ENCODE data around the gene ELOVL2.

The ELOVL2 gene

DNA sequence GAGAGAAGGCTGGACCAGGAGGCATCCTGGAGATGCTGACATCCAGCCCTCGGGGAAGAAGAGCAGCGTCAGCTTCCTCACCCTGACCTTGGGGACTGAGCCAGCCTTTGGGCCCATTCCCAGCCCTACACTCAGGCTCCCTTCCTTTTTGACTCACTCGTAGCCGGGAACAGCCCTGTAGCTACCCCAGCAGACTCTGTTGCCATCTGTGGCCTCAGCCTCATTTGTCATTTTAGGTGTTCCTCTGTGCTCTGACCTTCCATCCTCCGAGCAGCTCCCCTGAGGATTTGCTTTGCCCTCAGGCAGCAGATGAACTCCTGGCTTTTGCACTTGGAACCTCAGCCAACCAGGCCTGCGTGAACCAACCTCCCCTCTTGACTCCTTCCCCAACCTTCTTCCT lies 67.5 kb downstream of the ELOVL2 start:
- DNase-seq = no peak

DNA sequence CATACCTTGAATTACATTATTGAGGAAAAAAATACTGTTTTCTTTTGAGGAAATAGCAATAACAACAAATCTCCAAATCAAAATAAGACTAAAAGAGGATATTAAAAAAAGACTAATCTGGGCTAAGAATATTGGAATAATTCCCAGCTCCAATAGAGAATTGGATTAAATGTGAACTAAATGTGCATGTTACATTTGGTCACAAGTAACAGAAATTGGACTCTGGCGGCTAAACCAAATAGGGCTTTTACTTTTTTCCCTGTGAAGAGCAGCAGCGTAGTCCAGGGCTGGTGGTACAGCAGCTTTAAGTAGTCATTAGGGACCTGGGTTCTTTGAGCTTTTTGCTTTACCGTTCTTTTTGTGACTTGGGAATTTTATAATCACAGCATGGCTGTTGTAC lies 71.9 kb downstream of the ELOVL2 start:
- DNase-seq = no peak

DNA sequence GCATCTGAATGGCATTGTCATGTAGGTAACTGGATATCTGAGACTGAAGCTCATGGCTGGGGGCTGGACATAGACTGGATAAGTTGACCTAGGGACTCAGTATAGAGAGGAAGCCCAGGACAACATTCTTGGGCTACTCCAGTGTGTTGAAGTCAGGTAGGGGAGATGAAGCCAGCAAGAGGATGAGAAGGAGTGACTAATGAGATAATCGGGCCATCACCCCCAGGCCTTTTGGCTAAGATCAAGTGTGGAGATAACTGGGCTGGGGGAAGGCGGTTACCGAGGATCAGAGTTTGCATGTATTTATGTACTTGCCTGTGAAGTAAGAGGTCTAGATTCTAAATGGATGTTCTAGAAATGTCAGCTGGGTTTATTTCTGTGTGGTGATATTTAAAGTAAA lies 73.4 kb downstream of the ELOVL2 start:
- DNase-seq = no peak

DNA sequence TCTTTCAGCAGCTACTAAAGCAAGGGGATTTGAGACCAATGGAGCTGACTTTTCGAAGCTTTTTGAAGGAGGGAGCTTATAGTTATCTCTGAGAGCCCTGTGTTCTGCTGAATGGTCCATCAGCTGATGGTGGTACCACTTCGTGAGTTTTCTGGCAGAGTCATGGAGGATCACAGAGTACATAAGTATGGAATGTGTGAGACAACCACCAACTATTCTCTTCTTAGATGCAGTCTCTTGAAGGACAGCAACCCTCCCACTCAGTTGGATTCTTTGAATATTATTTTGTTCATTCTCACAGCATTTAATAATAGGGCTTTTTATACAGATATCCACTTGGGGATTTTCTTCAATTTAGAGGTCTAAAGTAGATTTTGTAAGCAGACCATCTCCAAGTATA lies 75.3 kb downstream of the ELOVL2 start:
- no peak for DNase-seq

DNA sequence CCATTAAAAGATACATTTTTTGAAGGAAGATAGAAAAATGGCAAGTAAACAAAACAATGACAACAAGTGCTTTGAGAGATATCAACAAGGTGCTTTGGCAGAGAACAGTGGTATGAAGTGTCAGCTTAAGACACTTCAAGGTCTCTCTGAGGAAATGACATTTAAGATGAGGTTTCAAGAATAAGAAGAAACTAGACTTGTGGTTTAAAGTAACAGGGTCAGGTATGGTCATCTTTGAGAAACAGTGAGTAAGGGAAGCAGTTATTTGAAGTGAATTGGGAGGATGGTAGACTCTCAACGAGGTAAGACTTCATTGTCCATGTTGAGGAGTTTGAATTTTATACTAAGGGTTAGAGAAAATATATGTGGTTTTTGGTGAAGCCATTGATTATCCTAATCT lies 79.4 kb downstream of the ELOVL2 start:
- DNase-seq = no peak

DNA sequence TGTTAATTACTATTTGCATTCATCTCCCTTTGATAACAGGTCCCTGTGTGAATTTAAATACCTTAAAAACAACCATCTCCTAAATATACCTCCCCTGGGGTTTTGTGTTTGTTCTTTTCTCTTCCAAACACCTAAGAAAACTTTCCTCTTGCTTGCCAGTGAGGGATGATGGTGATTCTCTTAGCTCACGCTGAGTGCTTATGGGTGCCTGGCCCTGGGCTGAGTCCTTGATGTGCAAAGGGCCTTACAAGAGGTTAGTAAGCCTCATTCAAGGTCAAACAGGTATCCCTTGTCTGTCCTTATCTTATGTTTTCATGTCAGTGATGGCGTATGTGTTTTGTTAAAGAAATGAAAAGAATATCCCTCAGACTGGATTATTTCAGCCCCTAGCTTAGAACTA lies 81.0 kb downstream of the ELOVL2 start:
- no peak for DNase-seq

DNA sequence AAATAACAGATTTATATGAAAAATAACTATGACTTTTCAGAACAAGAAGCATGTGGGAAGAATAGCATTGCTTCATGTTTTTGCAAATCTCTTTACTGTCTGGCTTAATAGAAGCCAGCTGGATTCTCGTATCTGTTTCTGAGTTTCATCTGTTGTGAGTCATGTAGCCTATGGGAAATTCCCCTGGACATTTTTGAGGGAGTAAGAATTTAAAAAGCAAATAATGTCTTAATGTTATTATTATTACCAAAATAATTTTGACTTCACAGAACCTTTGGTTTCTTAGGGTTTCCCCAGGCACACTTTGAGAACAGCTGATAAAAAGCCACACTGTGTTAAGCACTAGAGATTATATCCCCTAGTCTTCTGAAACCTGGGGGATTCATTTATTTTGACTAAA lies 81.4 kb downstream of the ELOVL2 start:
- peak; percentile 45 for DNase-seq

DNA sequence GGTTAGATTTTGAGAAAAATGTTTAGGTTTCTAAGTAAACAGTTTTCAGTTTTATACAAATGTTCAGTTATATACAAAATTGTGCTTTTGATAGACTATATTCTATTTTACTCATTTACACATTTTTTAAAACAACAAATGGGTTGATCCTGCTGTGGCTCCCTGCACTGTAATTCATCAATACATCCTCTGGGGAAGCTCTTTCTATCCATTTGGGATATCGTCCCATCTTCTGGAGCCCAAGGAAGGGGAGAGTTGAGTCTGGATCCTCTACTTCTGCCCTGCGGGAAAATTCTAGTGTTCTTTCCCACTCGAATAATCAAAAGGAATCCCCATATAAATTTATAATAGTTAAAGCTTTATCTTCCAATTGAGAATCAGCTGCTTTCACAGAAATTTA lies 82.3 kb downstream of the ELOVL2 start:
- no peak for DNase-seq

DNA sequence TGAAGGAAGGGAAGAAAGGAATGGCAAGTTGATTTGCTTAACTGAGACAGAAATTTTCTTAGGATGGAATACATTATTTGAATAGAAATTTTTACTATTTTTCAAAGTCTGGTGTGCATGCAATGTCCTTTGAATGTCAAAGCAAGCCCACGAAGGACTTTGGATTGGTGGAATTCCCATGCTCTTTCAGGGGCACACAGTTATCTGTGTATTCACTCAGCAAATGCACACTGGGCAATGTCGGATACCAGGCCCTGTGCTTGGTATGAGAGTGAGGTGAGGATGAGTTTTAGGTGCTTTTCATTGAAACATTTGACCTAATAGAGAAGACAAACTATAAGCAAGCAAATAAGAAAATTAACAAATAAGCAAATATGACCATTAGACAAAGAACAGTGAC lies 83.9 kb downstream of the ELOVL2 start:
- DNase-seq = no peak

DNA sequence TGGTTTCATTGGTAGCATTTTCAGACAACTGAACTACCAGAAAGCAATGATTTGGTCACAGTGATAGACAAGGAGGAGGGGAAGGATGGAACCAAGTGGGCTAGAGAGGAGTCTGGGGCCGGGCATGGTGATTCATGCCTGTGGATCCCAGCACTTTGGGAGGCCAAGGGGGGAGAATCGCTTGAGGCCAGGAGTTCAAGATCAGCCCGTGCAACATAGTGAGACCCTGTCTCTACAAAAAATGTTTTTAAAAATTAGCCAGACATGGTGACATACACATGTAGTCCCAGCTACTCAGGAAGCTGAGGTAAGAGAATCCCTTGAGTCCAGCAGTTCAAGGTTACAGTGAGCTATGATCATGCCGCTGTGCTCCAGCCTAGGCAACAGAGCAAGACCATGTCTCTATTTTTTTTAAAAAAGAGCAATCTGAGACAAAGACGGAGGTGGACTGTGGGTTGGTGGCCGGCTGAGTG lies 86.7 kb downstream of the ELOVL2 start:
- DNase-seq = no peak

DNA sequence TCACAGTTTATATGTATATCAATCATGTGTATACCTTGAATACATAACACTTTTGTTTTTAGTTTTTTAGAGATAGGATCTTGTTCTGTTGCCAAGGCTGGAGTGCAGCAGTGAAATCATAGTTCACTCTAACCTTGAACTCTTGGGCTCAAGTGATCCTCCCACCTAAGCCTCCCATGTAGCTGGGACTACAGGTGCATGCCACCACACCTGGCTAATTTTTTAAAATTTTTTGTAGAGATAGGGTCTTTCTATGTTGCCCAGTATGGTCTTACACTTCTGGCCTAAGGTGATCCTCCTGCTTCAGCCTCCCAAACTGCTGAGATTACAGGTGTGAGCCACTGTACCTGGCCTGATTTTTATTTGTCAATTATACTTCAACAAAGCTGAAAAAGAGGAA lies 87.3 kb downstream of the ELOVL2 start:
- DNase-seq = no peak

DNA sequence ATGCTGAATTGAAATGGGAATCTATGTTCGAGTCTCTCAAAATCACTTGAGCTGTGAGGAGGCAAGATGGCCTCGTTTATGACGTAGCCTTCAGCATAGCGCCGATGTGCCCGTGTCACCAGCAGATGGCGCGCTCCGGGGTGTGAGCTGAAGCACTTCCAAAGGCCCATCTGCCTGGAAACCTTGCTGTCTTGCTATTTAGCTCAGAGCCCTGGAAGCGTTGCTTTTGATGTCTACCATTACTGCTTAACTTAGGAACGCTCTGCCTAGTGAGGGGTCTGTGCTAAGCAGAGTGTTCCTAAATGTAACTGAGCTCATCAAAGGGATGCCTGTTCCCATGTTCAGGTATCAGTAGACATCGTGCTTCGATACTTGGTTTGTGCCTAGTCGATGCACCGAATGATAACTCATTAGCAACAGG lies 89.5 kb downstream of the ELOVL2 start:
- DNase-seq = peak; percentile 90

DNA sequence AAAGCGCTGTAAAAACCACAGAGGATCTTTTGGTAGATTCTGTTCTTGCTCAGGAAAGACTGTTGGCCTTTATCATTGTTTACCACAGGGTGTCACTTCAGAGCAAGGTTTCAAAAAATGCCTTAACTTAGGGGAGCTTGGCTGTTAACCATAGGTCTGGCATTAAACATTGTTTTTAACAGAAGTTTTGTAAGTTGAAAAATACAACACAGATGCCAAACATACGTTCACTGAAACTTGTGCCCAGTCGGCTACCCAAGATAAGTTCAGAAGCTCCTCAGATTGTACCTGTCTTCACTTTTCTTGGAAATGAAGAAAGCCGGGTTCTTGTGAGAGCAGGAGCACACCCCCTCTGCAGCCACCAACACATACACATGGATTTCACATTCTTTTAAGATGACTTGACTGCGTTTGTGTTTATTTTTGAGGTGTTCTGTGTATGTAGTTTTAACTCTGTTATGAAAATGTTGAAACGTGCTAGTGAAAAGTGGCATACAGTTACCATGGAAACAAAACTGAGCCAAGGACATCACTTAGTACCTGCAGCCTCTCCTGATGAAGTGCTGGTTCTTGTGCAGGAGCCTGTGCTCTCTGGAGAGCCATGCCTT lies 92.3 kb downstream of the ELOVL2 start:
- peak; percentile 78 for DNase-seq

DNA sequence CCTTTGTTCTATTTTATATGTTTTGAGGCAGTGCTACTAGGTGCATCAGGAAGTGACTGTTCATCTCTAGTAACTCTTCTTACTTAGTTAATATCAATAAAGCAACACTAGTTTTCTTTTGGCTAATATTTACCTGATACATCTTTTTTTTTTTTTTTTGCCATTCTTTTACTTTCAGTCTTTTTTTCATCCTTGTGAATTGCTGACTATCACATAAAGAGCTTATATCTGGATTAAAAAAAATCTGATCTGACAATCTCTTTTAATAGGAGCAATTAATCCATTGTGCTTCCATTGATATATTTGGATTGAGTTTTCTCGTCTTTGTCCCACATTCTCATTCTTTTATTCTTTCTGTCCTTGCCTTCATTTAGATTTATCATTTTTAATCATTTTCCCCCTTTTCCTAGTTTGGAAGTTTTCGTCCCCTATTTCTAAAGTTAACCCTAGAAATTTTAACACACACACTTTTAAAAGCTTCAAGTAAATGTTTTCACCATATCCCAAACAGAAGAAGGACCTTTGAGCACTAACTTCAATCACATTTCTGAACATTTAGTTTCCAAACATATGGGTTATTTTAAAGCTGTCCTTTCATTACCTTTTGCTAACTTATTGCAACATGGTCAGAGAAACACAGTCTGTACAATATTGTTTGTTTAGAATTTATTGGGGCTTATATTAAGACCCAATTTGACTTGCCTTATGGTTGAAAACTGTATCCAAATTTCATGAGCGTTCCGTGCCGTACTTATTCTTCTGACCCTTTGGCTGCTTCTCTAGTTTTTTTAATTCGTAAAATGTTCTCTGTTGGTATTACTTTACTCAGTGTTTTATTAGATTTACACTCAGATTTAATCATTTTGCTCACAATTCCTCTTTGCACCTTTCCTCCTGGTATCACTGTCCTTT lies 94.3 kb downstream of the ELOVL2 start:
- no peak for DNase-seq

DNA sequence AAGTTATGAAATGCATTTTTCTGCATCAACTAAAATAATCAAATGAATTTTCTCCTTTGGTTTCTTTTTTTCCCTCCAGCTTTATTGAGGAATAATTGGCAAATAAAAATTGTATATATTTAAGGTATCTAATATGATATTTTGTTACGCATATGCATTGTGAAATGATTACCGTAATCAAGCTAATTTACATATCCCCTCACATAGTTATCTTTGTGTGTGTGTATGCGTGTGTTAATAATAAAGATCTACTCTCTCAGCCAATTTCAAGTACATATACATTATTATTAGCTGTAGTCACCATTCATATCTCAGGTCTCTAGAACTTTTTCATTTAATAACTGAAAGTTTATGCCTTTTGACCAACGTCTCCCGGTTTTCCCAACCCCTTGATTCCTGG lies 96.1 kb downstream of the ELOVL2 start:
- DNase-seq = no peak

DNA sequence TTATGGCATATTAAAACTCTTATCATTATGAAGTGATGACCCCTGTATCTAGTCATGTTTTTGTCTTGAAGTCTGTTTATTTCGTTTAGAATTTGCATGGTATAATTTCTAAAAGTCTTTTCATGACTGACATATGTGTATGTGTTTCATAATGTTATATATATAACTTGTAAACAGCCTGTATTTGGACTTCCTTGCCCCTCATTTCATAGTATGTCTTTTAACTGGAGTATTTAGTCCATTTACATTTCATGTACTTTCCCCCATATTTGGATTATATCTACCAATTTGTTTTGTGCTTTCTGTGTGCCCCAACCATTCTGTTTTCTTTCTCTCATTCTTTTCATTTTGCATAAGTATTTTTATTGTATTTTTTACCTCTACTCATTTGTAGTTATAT lies 98.3 kb downstream of the ELOVL2 start:
- no peak for DNase-seq

DNA sequence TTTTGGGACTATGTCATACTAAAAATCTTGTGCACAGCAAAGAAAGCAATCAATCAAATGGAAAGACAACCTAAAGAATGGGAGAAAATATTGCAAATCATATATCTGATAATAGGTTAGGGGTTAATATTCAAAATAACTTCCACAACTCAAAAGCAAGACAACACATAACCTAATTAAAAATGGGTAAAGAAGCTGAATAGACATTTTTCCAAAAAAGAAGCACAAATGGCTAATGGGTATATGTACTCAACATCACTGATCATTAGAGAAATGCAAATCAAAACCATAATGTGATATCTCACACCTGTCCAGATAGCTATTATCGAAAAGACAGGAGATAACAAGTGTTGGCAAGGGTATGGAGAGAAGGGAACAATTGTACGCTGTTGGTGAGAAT lies 104.3 kb downstream of the ELOVL2 start:
- DNase-seq = no peak

DNA sequence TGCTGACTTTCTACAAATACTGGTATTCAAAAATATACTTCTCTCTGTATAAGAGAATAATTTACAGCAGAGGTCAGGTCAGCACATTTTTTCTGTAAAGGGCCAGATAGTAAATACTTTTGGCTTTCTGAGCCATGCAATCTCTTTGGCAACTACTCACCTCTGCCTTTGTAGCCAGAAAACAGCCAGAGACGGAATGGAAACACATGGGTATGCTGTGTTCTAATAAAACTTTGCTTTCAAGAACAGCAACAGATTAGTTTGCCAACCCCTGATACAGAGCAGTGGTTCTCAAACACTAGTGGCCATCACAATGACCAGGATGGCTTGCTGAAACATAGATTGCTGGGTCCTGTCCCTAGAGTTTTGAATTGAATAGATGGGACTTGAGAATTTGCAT lies 111.0 kb downstream of the ELOVL2 start:
- no peak for DNase-seq
